Kidney (tissue), 14 donors: ENCODE results near the gene MS4A4A. TPM values are rescaled to one million over a fixed set of nuclear protein-coding genes. Genes with fewer than 3 reads are reported as not detected.

Experiments used
- DNase-seq, 5 donors: peaks; one replicate each; pipeline ENCODE4 v3.0.0-alpha.2; 2013 to 2020
- FAIRE-seq: peaks from 2 replicates; lab custom pipeline; 2012; peaks lifted over from hg19 to GRCh38; lab: Jason Lieb, UNC
- H3K27ac ChIP-seq, 2 donors: one replicate each; pipeline ENCODE4 v1.7.0; 2013; ENCODE audit warnings: low read depth in 2 of 2, low read length in 2 of 2, inconsistent platforms in 1 of 2
- H3K27me3 ChIP-seq: one replicate; pipeline ENCODE4 v1.7.1; 2013; ENCODE audit warnings: low read length, inconsistent platforms; ENCODE audit not compliant: control insufficient read depth, insufficient read depth
- H3K36me3 ChIP-seq, 3 donors: one replicate each; pipeline versions ENCODE4 v1.7.0 to v1.7.1; 2013; ENCODE audit warnings: low read length in 3 of 3, control low read depth in 1 of 3, inconsistent platforms in 1 of 3; ENCODE audit not compliant: insufficient read depth in 3 of 3, control insufficient read depth in 2 of 3
- H3K4me1 ChIP-seq, 3 donors: one replicate each; pipeline versions ENCODE4 v1.7.0 to v1.7.1; 2013; ENCODE audit warnings: low read length in 3 of 3, inconsistent platforms in 1 of 3, low read depth in 1 of 3; ENCODE audit not compliant: control insufficient read depth in 2 of 3, insufficient read depth in 2 of 3
- H3K4me3 ChIP-seq, 3 donors: one replicate each; pipeline versions ENCODE4 v1.7.0 to v1.8.1; 2013; ENCODE audit warnings: low read length in 3 of 3, control low read depth in 1 of 3, inconsistent platforms in 1 of 3
- H3K9ac ChIP-seq, 3 donors: one replicate each; pipeline versions ENCODE4 v1.7.0 to v1.7.1; 2013; ENCODE audit warnings: low read length in 3 of 3, control low read depth in 1 of 3, inconsistent platforms in 1 of 3
- H3K9me3 ChIP-seq, 3 donors: one replicate each; pipeline versions ENCODE4 v1.7.0 to v1.7.1; 2013; ENCODE audit warnings: low read length in 3 of 3, control low read depth in 1 of 3, inconsistent platforms in 1 of 3; ENCODE audit not compliant: control insufficient read depth in 2 of 3, insufficient read depth in 1 of 3
- intact Hi-C: fragments of 100-400 bp; cut with DNase I; formaldehyde crosslinking; loops from one replicate; pipeline ENCODE4 v1.11.1; 2022
- polyA plus RNA-seq: library from polyadenylated mRNA; stranded (reverse); fragments of 350-450 nt; fragmentation: Illumina TruSeq; extraction: RNeasy Lipid Tissue Mini Kit (QIAGEN cat#74804); gene quantifications from one replicate; pipeline ENCODE4 v1.2.3, GENCODE V29; 2014; ENCODE audit warnings: low read depth, low replicate concordance; ENCODE audit not compliant: insufficient read depth
- total RNA-seq: library from RNA; stranded (reverse); fragmentation: NEBNext Ultra II Directional; extraction: Animal tissue kit (Norgen Biotek cat#: 25700); gene quantifications from one replicate; pipeline ENCODE4 v1.2.1, GENCODE V29; 2021
- TF ChIP-seq, protein P1 (sequence below): IDR thresholded peaks from 3 replicates; pipeline ENCODE4 v1.5.1; 2012; ENCODE audit warnings: mild to moderate bottlenecking, moderate library complexity, borderline replicate concordance; ENCODE audit not compliant: insufficient read depth; ENCODE audit errors: extremely low read depth
- donor health status: control.
- donor health status: control.
- donor health status: control.
- donor health status: control.
- donor health status: control.
- donor health status: DM: yes; HTN: yes; CAD: no.
- donor health status: Normal renal cell carcinoma (clear cell type).

MS4A4A gene
- total and polyA plus RNA-seq, 2 donors from 2014 or later, result 6.3 to 49.7 TPM

DNA sequence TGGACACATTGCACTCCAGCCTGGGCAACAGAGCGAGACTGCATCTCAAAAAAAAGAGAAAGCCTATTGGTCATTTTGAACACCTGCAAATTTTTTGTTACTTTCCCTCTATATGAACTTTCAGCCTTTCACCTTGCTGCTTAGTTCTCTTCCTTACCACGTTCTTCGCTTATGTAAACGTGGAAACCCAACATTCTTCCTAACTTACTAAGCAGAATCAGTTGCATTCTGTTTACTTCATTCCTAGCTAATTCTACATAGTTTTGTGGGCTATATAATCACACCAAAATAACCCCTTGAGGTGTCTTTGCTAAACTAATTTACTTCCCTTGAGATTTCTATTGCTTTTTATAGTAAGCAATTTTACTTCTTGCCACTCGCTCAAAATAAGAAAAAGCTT lies 23.2 kb downstream of the MS4A4A start:
- H3K4me3 ChIP-seq, result no peak overlapping the region
- H3K36me3 ChIP-seq, result no peaks in the 10 kb centered on the region
- no peak for FAIRE-seq
- H3K9me3 ChIP-seq, result no peaks in the 10 kb centered on the region
- H3K4me1 ChIP-seq, result no peaks in the 10 kb centered on the region
- H3K9ac ChIP-seq, result no peak overlapping the region
- TF ChIP-seq, protein P1, sequence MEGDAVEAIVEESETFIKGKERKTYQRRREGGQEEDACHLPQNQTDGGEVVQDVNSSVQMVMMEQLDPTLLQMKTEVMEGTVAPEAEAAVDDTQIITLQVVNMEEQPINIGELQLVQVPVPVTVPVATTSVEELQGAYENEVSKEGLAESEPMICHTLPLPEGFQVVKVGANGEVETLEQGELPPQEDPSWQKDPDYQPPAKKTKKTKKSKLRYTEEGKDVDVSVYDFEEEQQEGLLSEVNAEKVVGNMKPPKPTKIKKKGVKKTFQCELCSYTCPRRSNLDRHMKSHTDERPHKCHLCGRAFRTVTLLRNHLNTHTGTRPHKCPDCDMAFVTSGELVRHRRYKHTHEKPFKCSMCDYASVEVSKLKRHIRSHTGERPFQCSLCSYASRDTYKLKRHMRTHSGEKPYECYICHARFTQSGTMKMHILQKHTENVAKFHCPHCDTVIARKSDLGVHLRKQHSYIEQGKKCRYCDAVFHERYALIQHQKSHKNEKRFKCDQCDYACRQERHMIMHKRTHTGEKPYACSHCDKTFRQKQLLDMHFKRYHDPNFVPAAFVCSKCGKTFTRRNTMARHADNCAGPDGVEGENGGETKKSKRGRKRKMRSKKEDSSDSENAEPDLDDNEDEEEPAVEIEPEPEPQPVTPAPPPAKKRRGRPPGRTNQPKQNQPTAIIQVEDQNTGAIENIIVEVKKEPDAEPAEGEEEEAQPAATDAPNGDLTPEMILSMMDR, result no peak
- no peak for DNase-seq
- H3K27me3 ChIP-seq, result no peaks in the 10 kb centered on the region
- H3K27ac ChIP-seq, result no peak overlapping the region
- intact Hi-C loops, result no loop called here

DNA sequence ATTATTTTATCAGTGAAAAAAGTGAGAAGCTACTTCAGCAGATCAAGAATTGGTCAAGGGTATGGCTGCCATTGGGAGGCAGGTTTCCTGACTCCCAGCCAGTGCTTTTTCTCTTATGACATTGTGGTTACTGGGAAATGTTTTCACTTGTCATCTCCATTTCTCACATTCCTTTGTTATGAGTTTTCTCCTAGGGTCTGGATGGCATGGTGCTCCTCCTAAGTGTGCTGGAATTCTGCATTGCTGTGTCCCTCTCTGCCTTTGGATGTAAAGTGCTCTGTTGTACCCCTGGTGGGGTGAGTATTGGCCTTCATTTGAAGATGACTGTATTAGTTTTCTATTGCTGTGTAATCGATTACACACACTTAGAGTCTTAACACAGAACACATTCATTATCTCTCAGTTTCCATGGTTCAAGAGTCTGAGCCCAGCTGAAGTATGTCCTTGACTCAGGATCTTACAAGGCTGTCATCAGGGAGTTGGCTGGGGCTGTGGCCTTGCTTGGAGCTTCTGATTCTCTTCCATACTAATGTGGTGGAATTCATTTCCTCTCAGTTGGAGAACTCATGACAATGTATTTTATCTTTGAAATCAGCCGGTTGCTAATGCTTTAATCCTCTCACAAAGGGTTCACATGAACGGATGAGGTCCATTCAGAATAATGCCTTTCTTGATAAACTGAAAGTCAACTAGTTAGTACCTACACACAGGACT lies 25.6 kb downstream of the MS4A4A start:
- no peak for DNase-seq
- no peak overlapping the region for H3K4me3 ChIP-seq
- intact Hi-C loops, result no loop called here
- TF ChIP-seq, protein P1, result no peak
- no peak overlapping the region for H3K9ac ChIP-seq
- H3K36me3 ChIP-seq, result no peaks in the 10 kb centered on the region
- no peak overlapping the region for H3K27ac ChIP-seq
- no peaks in the 10 kb centered on the region for H3K9me3 ChIP-seq
- no peaks in the 10 kb centered on the region for H3K27me3 ChIP-seq
- no peaks in the 10 kb centered on the region for H3K4me1 ChIP-seq
- FAIRE-seq, result no peak

DNA sequence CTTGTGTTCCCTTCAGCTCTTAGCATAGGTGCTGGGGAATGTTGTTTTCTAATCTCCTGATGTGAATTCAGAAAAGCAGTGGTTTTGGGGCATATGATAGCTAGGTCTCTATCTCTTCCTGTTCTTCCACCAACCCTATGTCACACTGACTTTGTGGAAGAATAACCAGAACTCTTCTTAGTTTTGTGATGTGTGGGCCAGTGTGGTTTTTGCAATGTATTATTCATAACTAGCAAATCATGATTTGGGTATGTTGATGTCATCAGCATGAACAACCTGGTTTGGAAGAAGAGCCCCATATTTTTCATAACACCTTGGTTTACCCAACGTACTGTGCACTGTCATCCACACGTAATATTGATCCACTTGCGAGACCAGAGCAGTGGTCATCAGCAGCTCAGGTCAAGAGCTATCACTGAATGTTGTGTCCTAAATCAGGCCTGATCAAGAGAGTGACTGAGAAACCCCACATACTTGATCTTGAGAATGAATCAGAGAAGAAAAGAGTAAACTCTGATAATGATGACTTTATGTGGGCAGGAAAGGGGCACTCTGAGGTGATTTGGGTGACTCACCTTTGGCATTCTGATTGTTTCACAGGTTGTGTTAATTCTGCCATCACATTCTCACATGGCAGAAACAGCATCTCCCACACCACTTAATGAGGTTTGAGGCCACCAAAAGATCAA lies 27.2 kb downstream of the MS4A4A start:
- Histone ChIP-seq H3K4me1 (no peaks in the 10 kb centered on the region), H3K27ac (no peak overlapping the region), H3K4me3 (no peak overlapping the region), H3K27me3 (no peaks in the 10 kb centered on the region), H3K9me3 (no peaks in the 10 kb centered on the region), H3K9ac (no peak overlapping the region), H3K36me3 (no peaks in the 10 kb centered on the region)
- TF ChIP-seq, protein P1, result no peak
- DNase-seq, result no peak
- FAIRE-seq, result no peak
- intact Hi-C loops, result no loop called here
